ENCODE data around the gene TCF7L1.

GRCh38 chr2:85163675-85164074 is 30.5 kb downstream of the TCF7L1 start:
- TF ChIP-seq ZNF576 (CRISPR knock-in tag; IDR thresholded peaks at IDR 0.05), result no peak
- TF ChIP-seq ZFP91 (CRISPR knock-in tag; IDR thresholded peaks at IDR 0.05; ENCODE audit: borderline replicate concordance), result no peak
- TF ChIP-seq POLR2G (IDR thresholded peaks at IDR 0.05; ENCODE audit: low read depth, low read length), result no peak
- TF ChIP-seq ZZZ3 (CRISPR knock-in tag; IDR thresholded peaks at IDR 0.05; ENCODE audit: borderline replicate concordance), result no peak
- TF ChIP-seq NR0B2 (CRISPR knock-in tag; IDR thresholded peaks at IDR 0.05), result no peak
- TF ChIP-seq EP300 (IDR thresholded peaks at IDR 0.05; ENCODE audit: low read depth in 2 of 2, low read length in 2 of 2), result no peak
- TF ChIP-seq EP300 (CRISPR knock-in tag; IDR thresholded peaks at IDR 0.05; ENCODE audit: borderline replicate concordance), result no peak
- no peak for TF ChIP-seq CTCF (CRISPR knock-in tag; IDR thresholded peaks at IDR 0.05)
- no peak for TF ChIP-seq HNF4A (CRISPR knock-in tag; IDR thresholded peaks at IDR 0.05)
- TF ChIP-seq ZNF549 (CRISPR knock-in tag; IDR thresholded peaks at IDR 0.05), result no peak
- TF ChIP-seq CEBPZ (IDR thresholded peaks at IDR 0.05; ENCODE audit: low read length), result no peak
- no peak for TF ChIP-seq GABPA (IDR thresholded peaks at IDR 0.05; ENCODE audit: low read depth, low read length)
- TF ChIP-seq GABPA (CRISPR knock-in tag; IDR thresholded peaks at IDR 0.05; ENCODE audit: low read depth), result no peak
- TF ChIP-seq IKZF4 (CRISPR knock-in tag; IDR thresholded peaks at IDR 0.05; ENCODE audit: borderline replicate concordance, low read depth, not compliant biosample characterization), result no peak
- no peak for TF ChIP-seq ZNF563 (CRISPR knock-in tag; IDR thresholded peaks at IDR 0.05)
- TF ChIP-seq SNAI1 (CRISPR knock-in tag; IDR thresholded peaks at IDR 0.05; ENCODE audit: borderline replicate concordance), result no peak

Measured in HepG2 (cell line).